Activated T-cell treated with anti-CD3 and anti-CD28 coated beads for 4 hours (primary cell): ENCODE results near the gene LEMD2.

Experiments
- DNase-seq: peaks from one replicate; pipeline ENCODE4 v3.0.0-alpha.2; 2020

Gene LEMD2

GRCh38 chr6:33818293-33818692 is 29.4 kb upstream of the LEMD2 start:
- DNase-seq: no peak

- DNase-seq: no peak
These were observed 28.6 kb upstream of the LEMD2 start for GRCh38 chr6:33817489-33817888.

GRCh38 chr6:33816911-33817310 is 28.0 kb upstream of the LEMD2 start:
- no peak for DNase-seq

- DNase-seq: no peak
These were observed 26.9 kb upstream of the LEMD2 start for GRCh38 chr6:33815854-33816253.

GRCh38 chr6:33813990-33814985 is 25.4 kb upstream of the LEMD2 start:
- no peak for DNase-seq

- no peak for DNase-seq
These were observed 24.4 kb upstream of the LEMD2 start for GRCh38 chr6:33813246-33813904.

GRCh38 chr6:33812669-33813068 is 23.7 kb upstream of the LEMD2 start:
- no peak for DNase-seq

- DNase-seq: no peak
These were observed 20.7 kb upstream of the LEMD2 start for GRCh38 chr6:33809594-33809993.

- no peak for DNase-seq
These were observed 19.8 kb upstream of the LEMD2 start for GRCh38 chr6:33808641-33809180.

- no peak for DNase-seq
These were observed 18.7 kb upstream of the LEMD2 start for GRCh38 chr6:33807606-33808005.

GRCh38 chr6:33806841-33807240 is 17.9 kb upstream of the LEMD2 start:
- DNase-seq: no peak

- DNase-seq: no peak
These were observed 14.7 kb upstream of the LEMD2 start, which contains the start of gene MLN for GRCh38 chr6:33803571-33804053. TSS of gene MLN (minus strand) at chr6:33804003. CDS start at chr6:33801163, 2,840 bp downstream.

GRCh38 chr6:33802186-33802958 is 13.4 kb upstream of the LEMD2 start:
- DNase-seq: no peak

GRCh38 chr6:33801611-33802010 is 12.7 kb upstream of the LEMD2 start:
- no peak for DNase-seq

GRCh38 chr6:33800248-33800969 is 11.5 kb upstream of the LEMD2 start:
- DNase-seq: no peak

- DNase-seq: no peak
These were observed 10.7 kb upstream of the LEMD2 start for GRCh38 chr6:33799454-33800113.

- no peak for DNase-seq
These were observed 9.5 kb upstream of the LEMD2 start for GRCh38 chr6:33798343-33798848.

- no peak for DNase-seq
These were observed 8.9 kb upstream of the LEMD2 start for GRCh38 chr6:33797626-33798342.

- no peak for DNase-seq
These were observed 6.1 kb upstream of the LEMD2 start for GRCh38 chr6:33794910-33795623.

- no peak for DNase-seq
These were observed 4.1 kb upstream of the LEMD2 start for GRCh38 chr6:33792981-33793380.
